Vein endothelial cell (primary cell): Measurements from ENCODE around the gene SP110. TPM values are rescaled to one million over a fixed set of nuclear protein-coding genes. Genes with fewer than 3 reads are reported as not detected.

Experiments
- total RNA-seq: library from RNA; depleted of rRNA; stranded (reverse); fragments of >200 nt; gene quantifications from 2 replicates; pipeline ENCODE4 v1.2.3, GENCODE V29; 2012

Gene SP110
- 10.1 and 10.3 TPM in 2 replicates for total RNA-seq

GRCh38 chr2:230219419-230220331 is at the start of gene SP110:
TSS of gene SP110 (minus strand) at chr2:230219984. CDS start at chr2:230216927, 3,057 bp downstream.

DNA sequence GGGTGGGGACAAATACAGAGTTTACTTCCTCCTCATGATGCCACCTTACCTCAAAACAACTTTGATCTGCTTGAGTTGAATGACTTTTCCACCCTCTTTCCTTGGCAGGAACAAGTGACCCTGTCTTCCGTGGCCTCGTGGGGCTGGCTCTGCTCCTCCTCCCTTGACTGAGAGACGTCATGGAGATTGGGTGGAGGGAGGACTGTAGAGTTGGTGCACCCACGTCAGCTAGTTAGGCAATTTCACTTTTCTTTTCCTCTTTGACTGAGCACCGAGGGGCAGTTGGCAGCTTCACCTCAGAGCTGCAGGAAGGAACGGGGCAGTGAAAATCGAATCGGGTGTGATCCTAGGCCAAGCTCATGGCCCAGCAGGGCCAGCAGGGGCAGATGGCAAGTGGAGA is 5.7 kb upstream of the SP110 start, which contains the start of gene SP140:
TSS of gene SP140 (plus strand) at position 251 of the 400 bp plus-strand sequence. CDS start at position 360, 109 bp downstream.

Other genes with a start within 250 kb of the SP110 start
- gene SLC16A14, start 151.1 kb downstream of the SP110 start, total RNA-seq = under 0.01 and 0.10 TPM in 2 replicates
- gene SP140, start 5.8 kb upstream of the SP110 start, total RNA-seq = not detected in 2 replicates
- gene SP140L, start 107.2 kb upstream of the SP110 start, total RNA-seq = 8.5 and 15.4 TPM in 2 replicates
- 148 and 179 TPM in 2 replicates for gene SP100, start 196.2 kb upstream of the SP110 start, total RNA-seq